ENCODE data around the gene TCF4. TPM values are rescaled to one million over a fixed set of nuclear protein-coding genes. Genes with fewer than 3 reads are reported as not detected.

Gene TCF4
- total RNA-seq, 4 donors from 2014 or later, result 30.3 to 51.1 (median 40.1) TPM

DNA sequence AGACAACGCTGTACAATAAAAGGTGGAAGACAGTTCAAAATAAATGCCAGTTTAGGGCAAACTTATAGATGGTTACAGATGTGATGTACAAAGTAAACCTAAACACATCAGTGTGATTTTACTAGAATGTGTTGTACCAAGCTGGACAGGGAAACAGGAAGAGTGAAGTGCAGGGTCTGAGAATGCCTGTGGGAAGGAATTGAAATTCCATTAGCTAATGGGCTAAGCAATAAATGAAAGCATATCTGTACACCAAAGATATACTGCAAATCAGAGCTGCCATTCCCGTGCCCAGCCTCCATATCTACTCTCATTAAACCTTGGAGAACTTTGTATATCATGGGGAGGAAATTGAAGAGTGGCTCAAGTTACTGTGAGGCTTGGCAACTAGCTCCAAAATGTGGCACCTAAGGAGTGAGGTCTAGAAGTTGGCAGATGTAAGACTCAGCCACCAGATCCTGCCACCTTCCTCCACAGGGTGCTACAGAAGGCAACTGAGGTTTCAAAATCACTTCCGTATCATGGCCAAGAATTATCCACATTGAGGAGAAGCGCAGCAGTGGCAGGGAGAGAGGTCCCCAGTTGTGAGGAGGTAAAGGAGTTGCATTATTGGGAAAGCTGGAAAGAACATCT, 277.8 kb downstream of the TCF4 start:
- intact Hi-C loops (cut with DNase I; ENCODE audit: low total_unique reads), result no loop called here
- Histone ChIP-seq H3K4me1 (peaks cover 0 to 8% (median 2%) of the 10 kb centered on the region in 4 donors), H3K9me3 (no peaks in the 10 kb centered on the region), H3K27me3 (no peaks in the 10 kb centered on the region), H3K27ac (no peak overlapping the region), H3K4me3 (no peak overlapping the region), H3K36me3 (no peaks in the 10 kb centered on the region)
- in situ Hi-C loops (cut with MboI; ENCODE audit: low pct_ligation_motif_present in 1 of 4, low pct_unique_long_range_greater_than_20kb in 1 of 4, low sequenced_read_pairs in 3 of 4), result no loop called here
- 77 to 92% methylated on average over 3 to 4 of the region's 4 CpGs for WGBS, 2 donors (ENCODE audit: low coverage in 1 of 2)
- no peak for DNase-seq
- TF ChIP-seq EP300 (IDR thresholded peaks at IDR 0.05; ENCODE audit: low read depth) (no peak), POLR2A (IDR thresholded peaks at IDR 0.05) (no peak), POLR2AphosphoS5 (IDR thresholded peaks at IDR 0.05) (no peak), CTCF (IDR thresholded peaks at IDR 0.05) (no peak)

DNA sequence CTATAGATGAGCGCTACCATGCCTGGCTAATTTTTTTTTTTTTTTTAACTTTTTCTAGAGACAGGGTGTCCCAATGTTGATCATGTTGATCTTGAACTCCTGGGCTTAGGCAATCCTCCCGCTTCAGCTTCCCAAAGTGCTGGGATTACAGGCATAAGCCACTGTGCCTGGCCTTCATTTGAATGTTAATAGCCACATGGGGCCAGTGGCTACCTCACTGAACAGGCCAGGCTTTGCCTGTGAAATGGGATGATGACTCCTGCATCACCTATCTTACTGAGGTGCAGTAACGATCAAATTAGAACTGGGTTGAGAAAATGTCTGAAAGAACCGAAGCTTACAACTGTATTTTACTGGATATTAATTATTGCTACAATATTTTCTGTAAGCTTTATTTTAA, 278.7 kb downstream of the TCF4 start:
- H3K27ac ChIP-seq, result no peak overlapping the region
- H3K4me1 ChIP-seq, result peaks cover 0 to 5% (median 2%) of the 10 kb centered on the region in 4 donors
- H3K36me3 ChIP-seq, result no peaks in the 10 kb centered on the region
- no peaks in the 10 kb centered on the region for H3K9me3 ChIP-seq
- in situ Hi-C loops (cut with MboI; ENCODE audit: low pct_ligation_motif_present in 1 of 4, low pct_unique_long_range_greater_than_20kb in 1 of 4, low sequenced_read_pairs in 3 of 4), result no loop called here
- 90 to 96% methylated on average over 3 to 4 of the region's 4 CpGs for WGBS, 2 donors (ENCODE audit: low coverage in 1 of 2)
- TF ChIP-seq CTCF (IDR thresholded peaks at IDR 0.05) (no peak), EP300 (IDR thresholded peaks at IDR 0.05; ENCODE audit: low read depth) (no peak), POLR2A (IDR thresholded peaks at IDR 0.05) (no peak), POLR2AphosphoS5 (IDR thresholded peaks at IDR 0.05) (no peak)
- no peak overlapping the region for H3K4me3 ChIP-seq
- no peaks in the 10 kb centered on the region for H3K27me3 ChIP-seq
- intact Hi-C loops (cut with DNase I; ENCODE audit: low total_unique reads), result no loop called here
- no peak for DNase-seq

DNA sequence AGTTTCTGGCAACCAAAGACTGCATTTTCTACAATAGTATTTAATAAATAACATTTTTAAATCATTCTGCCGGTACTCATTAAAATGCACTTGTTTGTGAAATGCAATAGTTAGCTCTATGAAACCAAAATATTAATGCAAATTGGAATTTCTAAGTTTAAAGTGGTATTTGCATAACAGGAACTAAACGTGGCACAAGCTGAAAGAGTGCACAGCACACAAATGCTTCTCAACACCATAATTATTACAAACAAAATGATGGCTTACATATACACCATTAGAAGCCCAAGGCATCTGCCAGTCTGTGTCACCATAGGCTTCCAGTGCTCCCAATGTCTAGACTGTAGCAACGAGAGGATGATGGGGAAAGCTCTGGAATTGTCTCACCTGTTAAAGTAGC, 280.5 kb downstream of the TCF4 start:
- intact Hi-C loops (cut with DNase I; ENCODE audit: low total_unique reads), result no loop called here
- no peaks in the 10 kb centered on the region for H3K36me3 ChIP-seq
- WGBS, 2 donors (ENCODE audit: low coverage in 1 of 2), result 64% methylated on average over 2 to 3 of the region's 3 CpGs
- H3K27me3 ChIP-seq, result no peaks in the 10 kb centered on the region
- no peak for TF ChIP-seq POLR2AphosphoS5 (IDR thresholded peaks at IDR 0.05)
- no peak for TF ChIP-seq CTCF (IDR thresholded peaks at IDR 0.05)
- no peak for TF ChIP-seq EP300 (IDR thresholded peaks at IDR 0.05; ENCODE audit: low read depth)
- TF ChIP-seq POLR2A (IDR thresholded peaks at IDR 0.05), result no peak
- H3K9me3 ChIP-seq, result no peaks in the 10 kb centered on the region
- in situ Hi-C loops (cut with MboI; ENCODE audit: low pct_ligation_motif_present in 1 of 4, low pct_unique_long_range_greater_than_20kb in 1 of 4, low sequenced_read_pairs in 3 of 4), result no loop called here
- H3K27ac ChIP-seq, result peak overlapping the region in 1 of 4 donors; percentile 23
- H3K4me3 ChIP-seq, result no peak overlapping the region
- DNase-seq, result no peak
- peaks cover 0 to 10% (median 4%) of the 10 kb centered on the region in 4 donors for H3K4me1 ChIP-seq

DNA sequence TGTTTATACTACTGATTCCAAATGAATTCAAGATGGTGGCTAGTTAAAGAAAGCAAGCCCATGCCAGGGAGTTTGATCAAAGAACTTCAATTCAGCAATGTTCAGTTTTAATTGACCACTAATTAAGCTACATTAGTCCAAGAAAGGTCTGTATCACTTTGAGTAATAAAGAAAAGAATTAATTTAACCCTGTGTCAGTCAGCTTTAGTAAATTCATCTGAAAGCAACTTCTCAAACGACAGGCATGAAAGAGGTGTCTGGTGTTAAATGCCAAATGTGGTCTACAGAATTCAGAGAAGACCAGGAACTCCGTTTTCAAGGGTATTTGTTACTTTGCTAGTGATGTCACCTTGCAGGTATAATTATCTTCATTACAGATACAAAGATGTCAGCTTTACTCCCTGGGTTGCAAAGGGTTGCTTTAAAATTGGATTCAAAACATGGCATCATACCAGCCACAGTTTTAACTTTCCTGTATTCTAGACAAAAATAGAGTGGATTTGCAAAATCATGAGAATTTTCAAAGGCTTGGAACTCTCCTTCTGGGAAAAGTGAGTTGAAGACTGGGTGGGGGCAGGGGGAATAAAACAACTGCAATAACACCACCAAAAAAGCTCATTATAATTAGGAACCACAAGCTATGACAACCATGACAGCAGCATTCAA, 281.5 kb downstream of the TCF4 start:
- intact Hi-C loops (cut with DNase I; ENCODE audit: low total_unique reads) (no loop called here), in situ Hi-C loops (cut with MboI; ENCODE audit: low pct_ligation_motif_present in 1 of 4, low pct_unique_long_range_greater_than_20kb in 1 of 4, low sequenced_read_pairs in 3 of 4) (no loop called here)
- Histone ChIP-seq H3K27me3 (no peaks in the 10 kb centered on the region), H3K9me3 (no peaks in the 10 kb centered on the region), H3K27ac (no peak overlapping the region), H3K36me3 (no peaks in the 10 kb centered on the region), H3K4me1 (peaks cover 0 to 16% (median 4%) of the 10 kb centered on the region in 4 donors), H3K4me3 (no peak overlapping the region)
- DNase-seq, result no peak
- TF ChIP-seq EP300 (IDR thresholded peaks at IDR 0.05; ENCODE audit: low read depth) (no peak), POLR2A (IDR thresholded peaks at IDR 0.05) (no peak), POLR2AphosphoS5 (IDR thresholded peaks at IDR 0.05) (no peak), CTCF (IDR thresholded peaks at IDR 0.05) (no peak)
- 37 to 43% methylated on average over 1 to 2 of the region's 2 CpGs for WGBS, 2 donors (ENCODE audit: low coverage in 1 of 2)
